ENCODE measurements around the gene GALM. TPM values are rescaled to one million over a fixed set of nuclear protein-coding genes. Genes with fewer than 3 reads are reported as not detected.

GALM gene
- total RNA-seq, 1 experiment from 2014 or later = 10.0 TPM

- no peak overlapping the region for H3K14ac ChIP-seq (ENCODE audit: insufficient read depth, low read length)
- no peak overlapping the region for H3K23ac ChIP-seq (ENCODE audit: insufficient read length, low read depth, low read length)
- no peaks in the 10 kb centered on the region for H3K4me1 ChIP-seq (ENCODE audit: insufficient read depth, low read length)
- Mint-ChIP-seq H3K36me3 (ENCODE audit: insufficient read depth in 1 of 3, low read depth in 3 of 3) (no peaks in the 10 kb centered on the region), H3K27me3 (ENCODE audit: low read depth) (no peaks in the 10 kb centered on the region; the same call in 1 of the 2 replicates), H3K27ac (no peak overlapping the region; a peak in 1 of 7 replicates), H3K9me3 (no peaks in the 10 kb centered on the region), H3K4me1 (no peaks in the 10 kb centered on the region), H3K4me3 (no peak overlapping the region)
- no peak overlapping the region for H3K27ac ChIP-seq (ENCODE audit: insufficient read length, low read depth, low read length)
- H3T11ph ChIP-seq (ENCODE audit: low read length) = no peak overlapping the region
- H3K18ac ChIP-seq (ENCODE audit: insufficient read length, low read depth, low read length) = no peak overlapping the region
- H3K79me2 ChIP-seq (ENCODE audit: insufficient read depth, low read length) = no peaks in the 10 kb centered on the region
- no peaks in the 10 kb centered on the region for H3K27me3 ChIP-seq (ENCODE audit: insufficient read depth, low read length)
- H4K5ac ChIP-seq (ENCODE audit: insufficient read length, low read depth, low read length) = no peak overlapping the region
- H3K56ac ChIP-seq (ENCODE audit: insufficient read length, low read depth, low read length) = no peak overlapping the region
- no peak overlapping the region for H3K4ac ChIP-seq (ENCODE audit: low read depth, low read length)
- no peaks in the 10 kb centered on the region for H4K20me1 ChIP-seq (ENCODE audit: control insufficient read depth, insufficient read depth, insufficient read length)
- no CpG with 5 or more reads among the region's 2 CpGs for WGBS (ENCODE audit: extremely low coverage, insufficient read length, low lambda C conversion rate)
- H3K9ac ChIP-seq (ENCODE audit: extremely low read depth, insufficient read length, low read length) = no peak overlapping the region
- no peak overlapping the region for H2BK15ac ChIP-seq (ENCODE audit: low read depth, low read length)
- H3K9me3 ChIP-seq (ENCODE audit: control insufficient read depth, low read depth, low read length) = no peaks in the 10 kb centered on the region
- H2AFZ ChIP-seq (ENCODE audit: low read length) = no peak overlapping the region
- H2BK120ac ChIP-seq (ENCODE audit: low read depth, low read length, poor library complexity, severe bottlenecking) = no peak overlapping the region
- no peak overlapping the region for H4K8ac ChIP-seq (replicated peaks; ENCODE audit: insufficient read length, low read depth, low read length)
- no peak overlapping the region for H4K91ac ChIP-seq (ENCODE audit: insufficient read length, low read depth, low read length)
- no peak overlapping the region for H2BK12ac ChIP-seq (ENCODE audit: insufficient read length, low read depth, low read length)
- no peak overlapping the region for H2AK5ac ChIP-seq (ENCODE audit: insufficient read length, low read length)
- TF ChIP-seq CTCF (conservative IDR thresholded peaks at IDR 0.05) = no peak
- no peak for DNase-seq
- H3K79me1 ChIP-seq (ENCODE audit: insufficient read depth, low read depth, low read length, poor library complexity, severe bottlenecking) = no peaks in the 10 kb centered on the region
- H3K4me2 ChIP-seq (ENCODE audit: insufficient read depth, insufficient read length, low read length) = no peak overlapping the region
- no peak overlapping the region for H2BK5ac ChIP-seq (ENCODE audit: insufficient read length, low read length)
- H3K23me2 ChIP-seq (ENCODE audit: insufficient read length, low read depth, low read length, poor library complexity, severe bottlenecking) = no peaks in the 10 kb centered on the region
- H2BK20ac ChIP-seq (ENCODE audit: low read depth, low read length, poor library complexity, severe bottlenecking) = no peak overlapping the region
Observed at GRCh38 chr2:38653380-38653714, 12.6 kb upstream of the GALM start.

Measured in H9 (cell line).